Islet precursor cell (in vitro differentiated cells): Measurements from ENCODE around the gene HIVEP1.

Experiments used
- DNase-seq: peaks from one replicate; pipeline ENCODE4 v3.0.0-alpha.2; 2018

Gene HIVEP1

GRCh38 chr6:12012038-12012557 is at the start of gene HIVEP1:
TSS of gene HIVEP1 (plus strand) at chr6:12012312. CDS start at chr6:12015629, 3,317 bp downstream.
- no peak for DNase-seq

- no peak for DNase-seq
Observed at GRCh38 chr6:11963756-11964500, 48.2 kb upstream of the HIVEP1 start.

DNA sequence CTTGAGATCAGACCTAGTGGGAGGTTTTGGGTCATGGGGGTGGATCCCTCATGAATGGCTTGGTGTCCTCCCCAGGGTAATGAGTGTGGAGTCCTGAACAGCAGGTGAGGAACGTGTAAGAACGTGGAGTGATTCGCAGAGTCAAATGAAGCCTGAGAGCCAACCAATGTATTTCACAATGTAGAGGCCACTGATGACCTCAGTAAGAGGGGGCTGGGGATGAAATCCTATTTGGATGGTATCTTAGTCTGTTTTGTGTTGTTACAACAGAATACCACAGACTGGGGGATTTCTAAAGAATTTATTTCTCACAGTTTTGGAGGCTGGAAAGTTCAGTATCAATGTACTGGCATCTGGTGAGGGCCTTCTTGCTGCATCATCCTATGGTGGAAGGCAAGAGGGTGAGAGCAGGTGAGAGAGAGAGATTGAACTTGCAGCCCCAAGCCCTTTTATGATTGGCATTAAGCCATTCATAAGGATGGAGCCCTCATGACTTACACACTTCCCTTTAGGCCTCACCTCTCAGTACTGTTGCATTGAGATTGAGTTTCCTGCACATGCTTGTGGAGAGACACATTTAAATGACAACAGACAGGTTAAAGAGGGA is 47.3 kb upstream of the HIVEP1 start:
- no peak for DNase-seq

GRCh38 chr6:11965499-11965898 is 46.6 kb upstream of the HIVEP1 start:
- no peak for DNase-seq

- no peak for DNase-seq
Observed at GRCh38 chr6:11968241-11968806, 43.8 kb upstream of the HIVEP1 start.

DNA sequence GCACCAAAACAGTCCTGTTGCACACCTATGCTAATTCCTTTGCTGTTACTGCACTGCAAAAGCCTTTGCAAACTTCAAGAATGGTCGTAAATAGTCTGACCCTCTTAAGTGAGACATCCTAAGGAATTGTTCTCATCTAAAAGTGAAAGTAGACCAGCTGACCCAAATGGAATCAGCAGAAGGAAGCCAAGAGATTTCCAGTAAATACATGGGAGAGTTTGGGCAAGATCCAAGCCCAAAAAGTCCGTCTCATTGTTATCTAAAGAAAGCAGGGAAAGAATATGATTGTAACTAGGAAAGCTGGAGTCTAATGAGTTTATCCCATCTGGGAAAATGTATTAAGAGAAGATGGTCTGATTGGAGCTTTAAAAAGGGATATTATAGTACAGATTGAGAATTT is 43.0 kb upstream of the HIVEP1 start:
- DNase-seq = no peak

DNA sequence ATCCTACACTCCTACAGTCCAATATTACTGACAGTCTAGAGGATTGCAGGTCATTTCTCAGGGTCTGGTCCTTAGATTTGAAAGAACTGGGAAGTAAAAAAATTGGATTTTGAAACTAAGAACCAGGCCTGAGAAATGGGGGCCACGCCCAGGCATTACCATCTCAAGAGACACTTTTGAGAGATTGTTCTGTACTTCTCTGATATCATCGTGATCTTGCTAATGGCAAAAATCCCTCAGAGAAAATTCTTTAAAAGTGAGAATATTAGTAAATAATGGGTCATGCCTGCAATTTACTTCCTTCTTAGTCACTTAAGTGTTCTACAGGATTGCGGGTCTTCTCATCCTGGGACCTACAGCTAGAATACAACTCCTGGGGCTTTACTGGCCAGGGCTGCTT is 42.0 kb upstream of the HIVEP1 start:
- DNase-seq = no peak

GRCh38 chr6:11971154-11971553 is 41.0 kb upstream of the HIVEP1 start:
- no peak for DNase-seq

DNA sequence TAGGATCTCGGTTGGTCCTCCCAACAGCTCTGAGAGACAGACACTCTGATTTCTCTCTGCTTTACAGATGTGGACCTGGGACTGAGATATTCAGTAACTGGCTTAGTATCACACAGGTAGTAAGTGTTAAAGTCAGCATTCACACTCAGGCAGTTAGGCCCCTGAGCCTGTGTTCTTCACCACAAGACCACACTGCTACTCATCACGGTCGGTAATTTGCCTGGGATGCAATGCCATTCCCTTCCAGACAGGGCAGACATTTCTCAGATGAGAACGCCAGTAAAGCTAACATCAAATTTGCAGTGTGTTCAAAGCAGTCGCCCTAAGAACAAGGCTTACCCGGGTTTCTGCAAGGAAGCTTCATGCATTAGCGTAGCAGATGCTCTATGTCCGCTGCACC is 39.8 kb upstream of the HIVEP1 start:
- no peak for DNase-seq

GRCh38 chr6:11972806-11973205 is 39.3 kb upstream of the HIVEP1 start:
- DNase-seq = no peak

GRCh38 chr6:11973238-11973637 is 38.9 kb upstream of the HIVEP1 start:
- DNase-seq = no peak

DNA sequence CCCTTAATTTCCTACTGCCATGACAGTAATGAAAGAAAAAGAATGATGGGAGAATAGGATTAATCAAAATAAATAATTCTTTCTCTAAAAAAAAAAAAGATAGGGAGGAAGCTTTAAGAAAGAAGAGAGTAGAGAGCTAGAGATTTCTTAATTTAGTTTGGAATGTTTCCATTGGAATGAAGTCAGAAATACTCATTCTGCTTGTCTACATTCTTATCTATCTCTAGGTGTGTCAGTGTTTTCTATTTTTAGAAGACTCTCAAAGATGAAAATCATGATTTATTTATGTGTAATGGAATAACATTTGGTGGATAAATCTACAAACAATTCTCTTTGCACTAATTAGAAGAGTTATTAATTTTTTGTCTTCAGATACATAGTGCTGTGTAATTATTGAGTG is 38.0 kb upstream of the HIVEP1 start:
- no peak for DNase-seq

- no peak for DNase-seq
Observed at GRCh38 chr6:11975353-11975977, 36.6 kb upstream of the HIVEP1 start.

GRCh38 chr6:11976489-11976888 is 35.6 kb upstream of the HIVEP1 start:
- no peak for DNase-seq

DNA sequence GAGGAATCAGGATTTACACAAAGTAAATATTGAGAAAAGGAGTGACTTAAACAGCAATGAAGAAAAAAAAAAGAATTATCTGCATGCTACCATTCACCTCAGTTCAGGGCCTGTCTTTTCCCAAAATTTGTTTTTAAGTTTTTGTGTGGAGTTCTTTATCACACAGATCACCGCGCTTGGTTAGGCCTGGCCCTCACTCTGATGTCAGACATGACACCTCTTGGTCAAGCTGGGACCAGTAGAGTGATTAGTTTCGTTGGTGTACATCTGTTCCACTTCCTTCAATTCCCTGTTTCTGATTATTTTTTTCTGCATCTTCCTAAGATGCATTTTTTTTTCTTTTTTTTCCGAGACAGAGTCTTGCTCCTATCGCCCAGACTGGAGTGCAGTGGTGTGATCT is 34.9 kb upstream of the HIVEP1 start:
- no peak for DNase-seq

GRCh38 chr6:11977738-11978137 is 34.4 kb upstream of the HIVEP1 start:
- no peak for DNase-seq

DNA sequence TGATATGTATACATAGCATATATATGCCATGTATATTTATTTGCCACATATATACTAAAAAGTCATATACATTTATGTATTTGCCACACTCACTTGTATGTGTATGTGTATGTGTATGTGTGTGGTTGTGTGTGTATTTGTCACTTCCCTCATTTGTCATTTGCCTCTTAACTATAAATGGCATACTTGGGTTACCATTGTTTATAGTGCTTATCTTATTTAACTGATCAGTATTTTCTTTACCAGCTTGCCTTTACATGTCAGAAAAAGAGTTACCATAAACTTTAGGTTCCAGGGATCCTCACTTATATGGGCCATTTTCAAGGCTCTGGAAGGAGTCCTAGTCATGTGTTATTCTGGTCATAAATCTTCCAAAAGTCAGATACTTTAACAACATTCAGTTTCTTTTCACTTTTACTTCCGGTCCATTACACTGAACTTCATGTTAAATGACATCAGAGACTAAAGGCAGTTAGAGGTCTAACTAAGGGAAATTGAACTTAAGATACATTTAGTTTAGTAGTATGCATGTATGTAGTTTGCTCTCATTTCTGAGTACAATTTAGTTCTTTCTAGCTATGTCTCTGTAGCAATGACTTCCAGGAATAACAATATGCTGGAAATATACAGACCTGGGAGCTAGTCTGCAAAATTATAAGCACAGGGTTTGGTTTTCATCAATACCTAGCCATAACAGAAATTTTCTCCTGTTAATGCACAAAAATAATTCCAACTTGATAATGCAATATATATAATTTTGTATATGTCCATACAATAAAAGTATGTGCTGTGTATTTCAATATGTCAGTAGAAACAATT is 33.7 kb upstream of the HIVEP1 start:
- DNase-seq = no peak

DNA sequence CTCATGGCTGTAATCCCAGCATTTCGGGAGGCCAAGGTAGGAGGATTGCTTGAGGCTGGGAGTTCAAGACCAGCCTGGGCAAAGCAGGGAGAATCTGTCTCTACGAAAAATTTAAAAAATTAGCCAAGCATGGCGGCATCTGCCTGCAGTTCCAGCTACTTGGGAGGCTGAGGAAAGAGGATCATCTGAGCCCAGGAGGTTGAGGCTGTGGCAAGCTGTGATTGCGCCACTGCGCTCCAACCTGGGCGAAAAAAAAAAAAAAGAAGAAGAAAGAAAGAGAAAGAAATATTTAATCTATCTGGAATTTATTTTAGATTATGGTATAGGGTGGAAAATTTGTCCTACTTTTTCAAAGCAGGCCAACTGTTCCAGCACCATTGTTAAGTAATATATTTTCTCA is 32.2 kb upstream of the HIVEP1 start:
- no peak for DNase-seq

DNA sequence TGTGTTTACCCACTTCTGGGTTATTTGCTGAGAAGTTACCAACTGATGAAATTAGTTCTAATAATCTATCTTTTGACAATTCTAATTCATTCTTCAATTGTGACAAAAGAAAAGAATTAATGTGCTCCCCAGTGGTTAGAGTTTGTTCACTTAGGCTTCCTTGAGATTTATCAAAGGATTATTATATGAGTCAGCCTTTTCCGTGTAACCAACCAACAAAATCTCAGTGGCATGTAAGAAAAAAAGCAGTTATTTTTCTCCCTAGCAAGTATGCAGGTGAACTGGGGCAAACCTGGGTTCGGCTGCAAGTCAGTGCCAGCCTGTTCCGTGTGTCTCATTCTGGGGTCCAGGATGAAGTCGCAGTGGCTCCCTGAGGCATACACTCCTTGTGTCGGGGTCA is 28.8 kb upstream of the HIVEP1 start:
- no peak for DNase-seq

GRCh38 chr6:11987386-11987785 is 24.7 kb upstream of the HIVEP1 start:
- no peak for DNase-seq

- no peak for DNase-seq
Observed at GRCh38 chr6:11989386-11989785, 22.7 kb upstream of the HIVEP1 start.

- no peak for DNase-seq
Observed at GRCh38 chr6:11992086-11992485, 20.0 kb upstream of the HIVEP1 start.
